Measurements from ENCODE around the gene NEAT1.

Gene NEAT1

DNA sequence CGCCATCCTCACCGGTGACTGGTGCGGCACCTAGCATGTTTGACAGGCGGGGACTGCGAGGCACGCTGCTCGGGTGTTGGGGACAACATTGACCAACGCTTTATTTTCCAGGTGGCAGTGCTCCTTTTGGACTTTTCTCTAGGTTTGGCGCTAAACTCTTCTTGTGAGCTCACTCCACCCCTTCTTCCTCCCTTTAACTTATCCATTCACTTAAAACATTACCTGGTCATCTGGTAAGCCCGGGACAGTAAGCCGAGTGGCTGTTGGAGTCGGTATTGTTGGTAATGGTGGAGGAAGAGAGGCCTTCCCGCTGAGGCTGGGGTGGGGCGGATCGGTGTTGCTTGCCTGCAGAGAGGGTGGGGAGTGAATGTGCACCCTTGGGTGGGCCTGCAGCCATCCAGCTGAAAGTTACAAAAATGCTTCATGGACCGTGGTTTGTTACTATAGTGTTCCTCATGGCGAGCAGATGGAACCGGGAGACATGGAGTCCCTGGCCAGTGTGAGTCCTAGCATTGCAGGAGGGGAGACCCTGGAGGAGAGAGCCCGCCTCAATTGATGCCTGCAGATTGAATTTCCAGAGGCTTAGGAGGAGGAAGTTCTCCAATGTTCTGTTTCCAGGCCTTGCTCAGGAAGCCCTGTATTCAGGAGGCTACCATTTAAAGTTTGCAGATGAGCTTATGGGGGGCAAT is 1.1 kb downstream of the NEAT1 start:
- H3K9me3 Mint-ChIP-seq: no peaks in the 10 kb centered on the region
- H3K27me3 Mint-ChIP-seq: no peaks in the 10 kb centered on the region
- H3K36me3 Mint-ChIP-seq: peaks cover 31% of the 10 kb centered on the region
- peak overlapping the region; percentile 96 for H3K4me3 Mint-ChIP-seq
- peaks cover 41% of the 10 kb centered on the region for H3K4me1 Mint-ChIP-seq
- H3K27ac Mint-ChIP-seq: peak overlapping the region; percentile 97

DNA sequence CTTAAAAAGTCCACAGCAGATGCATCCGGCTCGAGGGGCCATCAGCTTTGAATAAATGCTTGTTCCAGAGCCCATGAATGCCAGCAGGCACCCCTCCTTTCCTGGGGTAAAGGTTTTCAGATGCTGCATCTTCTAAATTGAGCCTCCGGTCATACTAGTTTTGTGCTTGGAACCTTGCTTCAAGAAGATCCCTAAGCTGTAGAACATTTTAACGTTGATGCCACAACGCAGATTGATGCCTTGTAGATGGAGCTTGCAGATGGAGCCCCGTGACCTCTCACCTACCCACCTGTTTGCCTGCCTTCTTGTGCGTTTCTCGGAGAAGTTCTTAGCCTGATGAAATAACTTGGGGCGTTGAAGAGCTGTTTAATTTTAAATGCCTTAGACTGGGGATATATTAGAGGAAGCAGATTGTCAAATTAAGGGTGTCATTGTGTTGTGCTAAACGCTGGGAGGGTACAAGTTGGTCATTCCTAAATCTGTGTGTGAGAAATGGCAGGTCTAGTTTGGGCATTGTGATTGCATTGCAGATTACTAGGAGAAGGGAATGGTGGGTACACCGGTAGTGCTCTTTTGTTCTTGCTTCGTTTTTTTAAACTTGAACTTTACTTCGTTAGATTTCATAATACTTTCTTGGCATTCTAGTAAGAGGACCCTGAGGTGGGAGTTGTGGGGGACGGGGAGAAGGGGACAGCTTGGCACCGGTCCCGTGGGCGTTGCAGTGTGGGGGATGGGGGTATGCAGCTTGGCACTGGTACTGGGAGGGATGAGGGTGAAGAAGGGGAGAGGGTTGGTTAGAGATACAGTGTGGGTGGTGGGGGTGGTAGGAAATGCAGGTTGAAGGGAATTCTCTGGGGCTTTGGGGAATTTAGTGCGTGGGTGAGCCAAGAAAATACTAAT is 1.9 kb downstream of the NEAT1 start:
- H3K9me3 Mint-ChIP-seq: no peaks in the 10 kb centered on the region

DNA sequence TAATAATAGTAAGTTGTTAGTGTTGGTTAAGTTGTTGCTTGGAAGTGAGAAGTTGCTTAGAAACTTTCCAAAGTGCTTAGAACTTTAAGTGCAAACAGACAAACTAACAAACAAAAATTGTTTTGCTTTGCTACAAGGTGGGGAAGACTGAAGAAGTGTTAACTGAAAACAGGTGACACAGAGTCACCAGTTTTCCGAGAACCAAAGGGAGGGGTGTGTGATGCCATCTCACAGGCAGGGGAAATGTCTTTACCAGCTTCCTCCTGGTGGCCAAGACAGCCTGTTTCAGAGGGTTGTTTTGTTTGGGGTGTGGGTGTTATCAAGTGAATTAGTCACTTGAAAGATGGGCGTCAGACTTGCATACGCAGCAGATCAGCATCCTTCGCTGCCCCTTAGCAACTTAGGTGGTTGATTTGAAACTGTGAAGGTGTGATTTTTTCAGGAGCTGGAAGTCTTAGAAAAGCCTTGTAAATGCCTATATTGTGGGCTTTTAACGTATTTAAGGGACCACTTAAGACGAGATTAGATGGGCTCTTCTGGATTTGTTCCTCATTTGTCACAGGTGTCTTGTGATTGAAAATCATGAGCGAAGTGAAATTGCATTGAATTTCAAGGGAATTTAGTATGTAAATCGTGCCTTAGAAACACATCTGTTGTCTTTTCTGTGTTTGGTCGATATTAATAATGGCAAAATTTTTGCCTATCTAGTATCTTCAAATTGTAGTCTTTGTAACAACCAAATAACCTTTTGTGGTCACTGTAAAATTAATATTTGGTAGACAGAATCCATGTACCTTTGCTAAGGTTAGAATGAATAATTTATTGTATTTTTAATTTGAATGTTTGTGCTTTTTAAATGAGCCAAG is 2.7 kb downstream of the NEAT1 start:
- H3K27me3 Mint-ChIP-seq: no peaks in the 10 kb centered on the region
- peak overlapping the region; percentile 97 for H3K27ac Mint-ChIP-seq
- H3K36me3 Mint-ChIP-seq: peaks cover 31% of the 10 kb centered on the region
- H3K4me3 Mint-ChIP-seq: peak overlapping the region; percentile 96
- H3K4me1 Mint-ChIP-seq: peaks cover 45% of the 10 kb centered on the region
- no peaks in the 10 kb centered on the region for H3K9me3 Mint-ChIP-seq

More for the DNA sequence above, 1.9 kb downstream of the NEAT1 start:
- H3K27ac Mint-ChIP-seq: peak overlapping the region; percentile 97
- H3K36me3 Mint-ChIP-seq: peaks cover 31% of the 10 kb centered on the region
- H3K4me1 Mint-ChIP-seq: peaks cover 42% of the 10 kb centered on the region
- H3K27me3 Mint-ChIP-seq: no peaks in the 10 kb centered on the region
- peak overlapping the region; percentile 96 for H3K4me3 Mint-ChIP-seq

DNA sequence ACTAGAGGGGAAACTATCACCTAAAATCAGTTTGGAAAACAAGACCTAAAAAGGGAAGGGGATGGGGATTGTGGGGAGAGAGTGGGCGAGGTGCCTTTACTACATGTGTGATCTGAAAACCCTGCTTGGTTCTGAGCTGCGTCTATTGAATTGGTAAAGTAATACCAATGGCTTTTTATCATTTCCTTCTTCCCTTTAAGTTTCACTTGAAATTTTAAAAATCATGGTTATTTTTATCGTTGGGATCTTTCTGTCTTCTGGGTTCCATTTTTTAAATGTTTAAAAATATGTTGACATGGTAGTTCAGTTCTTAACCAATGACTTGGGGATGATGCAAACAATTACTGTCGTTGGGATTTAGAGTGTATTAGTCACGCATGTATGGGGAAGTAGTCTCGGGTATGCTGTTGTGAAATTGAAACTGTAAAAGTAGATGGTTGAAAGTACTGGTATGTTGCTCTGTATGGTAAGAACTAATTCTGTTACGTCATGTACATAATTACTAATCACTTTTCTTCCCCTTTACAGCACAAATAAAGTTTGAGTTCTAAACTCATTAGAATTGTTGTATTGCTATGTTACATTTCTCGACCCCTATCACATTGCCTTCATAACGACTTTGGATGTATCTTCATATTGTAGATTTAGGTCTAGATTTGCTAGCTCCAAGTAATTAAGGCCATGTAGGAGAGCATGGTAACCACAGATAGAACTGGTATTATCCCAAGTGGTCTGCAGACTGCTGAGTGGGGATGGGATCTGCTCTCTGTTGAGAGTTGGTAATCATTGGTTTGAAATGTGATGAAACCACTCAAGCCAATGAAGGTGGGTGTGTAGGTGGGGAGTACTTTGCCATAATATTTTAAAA is 3.6 kb downstream of the NEAT1 start:
- no peaks in the 10 kb centered on the region for H3K27me3 Mint-ChIP-seq
- H3K4me1 Mint-ChIP-seq: peaks cover 47% of the 10 kb centered on the region
- no peaks in the 10 kb centered on the region for H3K9me3 Mint-ChIP-seq
- H3K4me3 Mint-ChIP-seq: peak overlapping the region; percentile 96
- peaks cover 31% of the 10 kb centered on the region for H3K36me3 Mint-ChIP-seq
- peak overlapping the region; percentile 97 for H3K27ac Mint-ChIP-seq

DNA sequence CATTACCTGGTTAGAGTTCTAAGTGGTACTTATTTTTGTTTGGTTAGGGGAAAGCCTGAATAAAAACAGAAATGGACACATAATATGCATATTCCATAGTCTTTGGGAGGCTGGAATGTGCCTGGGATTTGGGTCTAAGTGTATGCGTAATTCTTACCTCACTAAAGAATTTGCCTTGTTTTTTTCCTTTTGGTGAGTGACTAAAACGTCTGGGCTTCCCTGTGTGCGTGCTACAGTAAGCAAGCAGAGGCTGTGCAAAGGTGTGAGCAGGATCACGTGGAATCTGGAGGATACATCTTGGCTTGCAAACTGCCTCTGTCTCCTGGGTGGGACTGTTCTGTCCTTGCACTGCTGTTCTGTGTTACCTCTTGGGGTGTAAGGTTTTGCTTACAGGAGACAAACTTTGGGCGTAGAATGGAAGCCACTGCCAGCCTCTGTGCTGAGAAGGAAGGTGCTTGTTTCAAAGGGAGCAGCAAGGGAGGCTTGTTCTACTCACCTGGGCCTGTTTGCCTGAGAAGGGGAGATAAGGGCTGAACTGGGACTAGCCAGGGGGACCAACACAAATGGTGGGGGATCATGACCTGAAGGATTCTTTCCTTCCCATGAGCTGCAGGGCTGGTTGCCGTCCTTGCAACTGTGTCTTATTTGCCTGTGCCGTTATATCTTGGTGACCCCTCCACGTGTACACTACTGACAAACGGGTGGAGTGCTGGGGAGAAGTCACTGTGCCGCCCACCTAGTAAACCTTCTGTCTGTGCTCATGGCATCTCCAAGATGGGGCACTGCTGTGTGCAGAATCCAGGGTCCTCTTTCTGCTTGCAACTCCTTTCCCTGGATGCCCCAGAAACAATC is 4.5 kb downstream of the NEAT1 start:
- H3K4me3 Mint-ChIP-seq: peak overlapping the region; percentile 96
- peaks cover 56% of the 10 kb centered on the region for H3K4me1 Mint-ChIP-seq
- H3K27ac Mint-ChIP-seq: peak overlapping the region; percentile 97
- no peaks in the 10 kb centered on the region for H3K9me3 Mint-ChIP-seq
- H3K36me3 Mint-ChIP-seq: peaks cover 31% of the 10 kb centered on the region
- H3K27me3 Mint-ChIP-seq: no peaks in the 10 kb centered on the region

DNA sequence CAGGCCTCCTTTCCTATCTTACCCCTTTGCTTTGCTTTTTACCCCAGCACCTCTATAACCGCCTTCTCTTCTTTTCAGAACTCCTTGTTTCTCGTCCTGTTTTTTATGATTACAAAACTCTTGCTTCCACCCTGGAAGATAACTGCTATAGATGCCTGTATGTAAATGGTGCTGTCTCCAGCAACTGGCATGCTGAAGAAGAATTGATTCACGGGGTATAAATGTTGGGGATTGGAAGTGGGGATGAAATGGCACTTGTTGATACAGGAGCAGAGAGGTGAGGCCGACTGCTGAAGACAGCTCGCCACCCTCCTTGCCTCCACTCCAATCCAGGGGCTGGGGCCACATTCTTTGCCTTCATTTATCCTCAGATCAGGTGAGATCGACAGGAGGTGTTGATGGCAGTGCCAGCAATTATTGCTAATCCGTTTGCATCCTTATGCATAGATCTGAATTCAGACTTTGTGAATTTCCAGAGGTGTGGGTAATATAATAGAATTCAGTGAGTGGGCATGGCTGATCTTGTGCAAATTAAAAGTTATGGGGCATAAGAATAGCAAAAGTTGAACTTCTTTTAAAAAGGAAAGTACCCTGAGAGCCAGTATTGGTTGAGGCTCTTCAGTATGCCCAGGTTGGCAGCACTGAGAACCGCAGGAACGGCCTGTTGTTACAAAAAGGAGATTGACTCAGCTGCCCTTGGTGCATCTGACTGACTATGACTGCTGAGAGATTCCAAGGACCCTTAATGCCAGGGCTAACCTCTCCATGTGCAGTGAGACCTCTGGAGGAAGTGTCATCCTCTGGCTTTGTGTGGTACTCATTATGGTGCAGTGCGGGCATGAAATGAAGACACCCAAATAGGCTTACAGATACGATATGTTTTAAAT is 5.3 kb downstream of the NEAT1 start:
- H3K27me3 Mint-ChIP-seq: no peaks in the 10 kb centered on the region
- H3K4me3 Mint-ChIP-seq: peak overlapping the region; percentile 96
- H3K9me3 Mint-ChIP-seq: no peaks in the 10 kb centered on the region
- H3K4me1 Mint-ChIP-seq: peaks cover 64% of the 10 kb centered on the region
- H3K36me3 Mint-ChIP-seq: peaks cover 29% of the 10 kb centered on the region
- H3K27ac Mint-ChIP-seq: peak overlapping the region; percentile 97

DNA sequence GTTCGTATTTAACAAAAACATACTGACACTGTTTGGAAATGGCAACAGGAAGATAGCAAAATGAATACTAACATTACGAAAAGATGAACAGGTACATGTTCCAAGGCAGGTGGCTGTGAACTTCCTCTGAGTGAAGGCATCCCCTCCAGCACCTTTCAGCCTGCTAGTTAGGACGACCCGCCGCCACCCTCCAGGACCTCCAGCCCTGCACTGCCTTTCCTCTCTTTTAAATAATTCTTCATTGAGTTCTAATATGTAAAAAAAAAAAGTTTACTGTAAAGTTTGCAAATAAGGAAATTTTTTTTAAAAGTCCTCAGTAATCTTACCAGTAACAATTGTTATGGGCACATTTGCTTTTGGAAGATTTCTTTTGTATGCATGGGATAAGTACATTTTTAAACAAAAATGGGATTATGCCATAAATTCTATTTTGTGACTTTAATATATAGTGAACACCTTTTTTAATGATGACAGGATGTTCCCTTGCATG is 6.0 kb downstream of the NEAT1 start:
- Mint-ChIP-seq H3K9me3 (no peaks in the 10 kb centered on the region), H3K4me1 (peaks cover 70% of the 10 kb centered on the region), H3K36me3 (peaks cover 28% of the 10 kb centered on the region), H3K4me3 (peak overlapping the region; percentile 96), H3K27me3 (no peaks in the 10 kb centered on the region), H3K27ac (peak overlapping the region; percentile 98)

DNA sequence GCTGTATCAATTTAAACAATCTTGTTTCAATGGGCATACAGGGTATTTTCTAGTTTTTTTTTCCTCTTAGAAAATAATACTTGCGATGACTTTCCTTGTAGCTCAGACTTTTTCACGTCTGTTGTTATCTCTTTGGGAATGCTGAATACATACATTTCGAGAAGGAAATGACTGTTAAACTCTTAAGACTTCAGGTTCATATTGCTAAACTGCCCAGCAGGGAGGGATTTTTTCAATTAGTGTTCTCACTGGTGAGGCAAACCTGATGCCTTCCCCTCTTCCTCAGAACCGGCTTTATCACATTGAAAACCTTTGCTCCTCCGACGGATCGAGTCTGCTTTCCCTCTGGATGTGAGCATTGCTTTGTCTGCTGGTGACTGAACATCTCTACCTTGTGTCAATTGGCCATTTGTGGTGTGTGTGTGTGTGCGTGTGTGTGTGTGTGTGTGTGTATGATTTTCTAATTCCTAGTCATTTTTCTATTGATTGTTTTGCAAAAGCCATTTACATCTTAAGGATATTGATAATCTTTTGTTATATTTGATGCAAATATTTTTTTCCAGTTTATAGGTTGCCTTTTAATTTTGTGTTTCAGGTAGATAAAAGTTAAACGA is 6.6 kb downstream of the NEAT1 start:
- peaks cover 23% of the 10 kb centered on the region for H3K36me3 Mint-ChIP-seq
- H3K9me3 Mint-ChIP-seq: no peaks in the 10 kb centered on the region
- H3K27ac Mint-ChIP-seq: peak overlapping the region; percentile 98
- H3K4me1 Mint-ChIP-seq: peaks cover 74% of the 10 kb centered on the region
- peak overlapping the region; percentile 96 for H3K4me3 Mint-ChIP-seq
- no peaks in the 10 kb centered on the region for H3K27me3 Mint-ChIP-seq

DNA sequence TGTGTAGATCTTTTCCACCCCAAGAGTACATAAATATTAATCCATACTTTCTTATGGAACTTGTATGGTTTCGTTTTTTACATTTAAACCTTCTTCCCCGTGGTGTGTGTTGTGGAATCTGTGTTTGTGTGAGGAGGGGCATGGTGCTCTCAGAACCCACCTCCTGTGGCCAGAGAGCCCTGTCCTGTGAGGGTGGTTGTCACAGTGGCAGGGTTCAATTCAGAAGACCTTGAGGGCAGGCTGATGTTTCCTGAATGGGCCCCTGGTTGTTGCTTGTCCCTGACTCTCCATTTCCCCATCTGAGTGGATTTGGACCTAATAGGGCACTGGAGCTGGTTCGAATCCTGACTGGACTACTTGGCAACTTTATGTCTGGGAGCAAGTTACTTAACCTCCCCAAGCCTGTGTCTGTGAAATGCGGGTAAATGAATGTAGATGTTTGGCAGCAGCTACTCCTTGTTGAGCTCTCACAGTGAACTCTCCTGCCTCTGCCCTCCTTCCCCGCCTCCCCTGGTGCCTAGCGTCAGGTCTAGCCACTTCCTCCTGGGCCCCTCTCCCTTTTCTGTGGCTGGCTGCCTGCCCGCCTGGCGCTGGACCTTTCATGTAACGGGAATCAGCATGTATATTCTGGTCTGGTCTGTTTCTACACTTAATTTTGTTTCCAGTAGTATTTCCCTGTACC is 7.3 kb downstream of the NEAT1 start:
- peaks cover 16% of the 10 kb centered on the region for H3K36me3 Mint-ChIP-seq
- H3K9me3 Mint-ChIP-seq: no peaks in the 10 kb centered on the region
- peak overlapping the region; percentile 96 for H3K4me3 Mint-ChIP-seq
- H3K27ac Mint-ChIP-seq: peak overlapping the region; percentile 98
- no peaks in the 10 kb centered on the region for H3K27me3 Mint-ChIP-seq
- peaks cover 81% of the 10 kb centered on the region for H3K4me1 Mint-ChIP-seq

DNA sequence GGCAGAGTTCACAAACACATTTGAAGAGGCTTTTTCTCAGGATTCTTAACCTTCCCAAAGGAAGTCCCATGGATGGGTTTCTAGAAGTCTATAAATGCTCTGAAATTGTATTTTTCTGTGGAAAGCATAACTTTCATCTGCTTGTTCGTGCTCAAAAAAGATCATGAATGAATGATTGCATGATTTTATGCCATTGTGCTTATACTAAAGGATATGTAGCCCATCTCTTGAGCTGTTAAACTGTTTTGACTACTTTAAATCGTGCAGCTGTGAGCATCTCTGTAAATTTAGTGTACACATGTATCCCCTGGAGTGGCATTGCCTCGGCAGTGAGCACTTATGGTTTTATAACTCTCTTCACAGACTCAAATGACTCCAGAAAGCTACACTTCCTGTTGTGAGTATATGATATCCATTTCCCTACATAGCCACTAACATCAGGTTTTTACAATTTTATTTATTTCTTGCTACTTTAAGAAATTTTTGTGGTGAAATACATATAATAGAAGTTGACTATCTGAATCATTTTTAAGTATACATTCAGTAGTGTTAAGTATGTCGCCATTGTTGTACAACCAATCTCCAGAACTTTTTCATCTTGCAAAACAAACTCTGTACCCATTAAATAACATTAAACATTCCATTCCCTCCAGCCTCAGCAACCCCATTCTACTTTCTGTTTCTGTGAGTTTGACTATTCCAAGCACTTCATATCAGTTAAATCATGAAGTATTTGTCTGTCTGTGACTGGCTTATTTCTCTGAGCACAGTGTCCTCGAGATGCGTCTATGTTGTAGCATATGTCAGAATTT is 8.0 kb downstream of the NEAT1 start:
- Mint-ChIP-seq H3K4me1 (peaks cover 88% of the 10 kb centered on the region), H3K4me3 (peak overlapping the region; percentile 96), H3K9me3 (no peaks in the 10 kb centered on the region), H3K27ac (peak overlapping the region; percentile 98), H3K27me3 (no peaks in the 10 kb centered on the region), H3K36me3 (peaks cover 13% of the 10 kb centered on the region)

DNA sequence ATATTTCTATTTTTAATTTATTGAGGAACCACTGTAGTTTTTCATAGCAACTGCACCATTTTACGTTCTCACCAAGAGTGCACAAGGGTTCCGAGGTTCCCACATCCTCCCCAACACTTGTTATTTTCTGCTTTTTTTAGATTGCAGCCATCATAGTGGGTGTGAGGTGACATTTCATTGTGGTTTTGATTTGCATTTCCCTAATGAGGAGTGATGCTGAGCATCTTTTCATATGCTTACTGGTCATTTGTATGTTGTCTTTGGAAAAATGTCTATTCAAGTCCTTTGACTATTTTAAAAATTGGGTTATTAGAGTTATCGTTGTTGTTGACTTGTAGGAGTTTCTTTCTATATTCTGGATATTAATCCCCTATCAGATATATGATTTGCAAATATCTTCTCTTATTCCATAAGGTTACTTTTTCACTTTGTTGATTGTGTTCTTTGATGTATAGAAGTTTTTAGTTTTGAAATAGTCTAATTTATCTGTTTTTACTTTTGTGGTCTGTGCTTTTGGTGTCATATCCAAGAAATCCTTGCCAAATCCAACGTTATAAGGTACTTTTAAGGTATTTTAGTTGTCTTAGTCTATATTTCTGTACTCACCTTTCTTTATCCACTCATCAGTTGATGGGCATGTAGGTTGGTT is 9.0 kb downstream of the NEAT1 start:
- no peaks in the 10 kb centered on the region for H3K27me3 Mint-ChIP-seq
- peaks cover 9% of the 10 kb centered on the region for H3K36me3 Mint-ChIP-seq
- peak overlapping the region; percentile 91 for H3K27ac Mint-ChIP-seq
- peak overlapping the region; percentile 61 for H3K4me3 Mint-ChIP-seq
- H3K9me3 Mint-ChIP-seq: no peaks in the 10 kb centered on the region
- H3K4me1 Mint-ChIP-seq: peaks cover 93% of the 10 kb centered on the region
